Measurements from ENCODE around the gene NOL7. TPM values are rescaled to one million over a fixed set of nuclear protein-coding genes. Genes with fewer than 3 reads are reported as not detected.

The NOL7 gene
- 96.0 and 110 TPM in 2 replicates for total RNA-seq (2014; rRNA removed; shearing (Covaris generic); ENCODE audit: low replicate concordance)

DNA sequence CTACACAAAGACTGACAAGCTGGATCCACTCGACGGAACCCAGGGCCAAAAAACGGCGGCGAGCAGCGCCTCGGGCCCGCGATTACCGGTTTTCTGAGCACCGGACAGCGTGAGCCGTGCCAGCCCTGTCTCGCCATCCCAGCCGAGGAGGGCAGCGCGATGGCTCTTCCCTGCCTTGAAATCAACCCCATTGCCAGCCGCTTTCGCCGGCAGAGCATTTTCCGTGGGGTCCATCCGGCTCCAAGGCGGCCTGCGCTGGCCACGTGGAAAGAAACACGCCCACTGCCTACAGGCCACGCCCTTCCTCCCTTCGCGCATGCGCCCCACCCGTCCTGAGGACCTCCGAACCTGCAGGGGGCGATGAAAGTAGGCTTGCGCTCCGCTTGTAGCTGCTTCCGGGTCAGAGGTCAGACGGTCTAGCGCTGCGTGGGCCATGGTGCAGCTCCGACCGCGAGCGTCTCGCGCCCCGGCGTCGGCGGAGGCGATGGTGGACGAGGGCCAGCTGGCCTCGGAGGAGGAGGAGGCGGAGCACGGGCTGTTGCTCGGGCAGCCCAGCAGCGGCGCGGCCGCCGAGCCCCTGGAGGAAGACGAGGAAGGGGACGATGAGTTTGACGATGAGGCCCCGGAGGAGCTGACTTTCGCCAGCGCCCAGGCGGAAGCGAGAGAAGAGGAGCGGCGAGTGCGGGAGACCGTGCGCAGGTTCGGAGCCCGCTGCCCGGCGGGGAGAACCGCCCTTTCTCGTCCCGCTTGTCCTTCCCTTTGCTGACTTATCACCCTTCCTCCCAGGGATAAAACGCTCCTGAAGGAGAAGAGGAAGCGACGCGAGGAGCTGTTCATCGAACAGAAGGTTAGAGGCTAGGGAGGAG is at the start of gene NOL7:
Gene NOL7 (plus strand): TSS at position 410 of the 866 bp plus-strand sequence. CDS start 24 bp downstream, at position 434.
- peaks cover 61% of the 10 kb centered on the region for H3K4me1 ChIP-seq (ENCODE audit: low read length)
- H2AFZ ChIP-seq (ENCODE audit: low read length): peak within 1 kb of the TSS; percentile 30; the same call in 1 of the 2 replicates
- DNase-seq: peak; percentile 99
- H3K27me3 ChIP-seq (ENCODE audit: low read length): no peaks in the 10 kb centered on the region
- H3K4me2 ChIP-seq (ENCODE audit: low read depth, low read length, poor library complexity, severe bottlenecking): peak within 1 kb of the TSS; percentile 85
- peaks cover 35% of the 10 kb centered on the region for H3K36me3 ChIP-seq (ENCODE audit: insufficient read depth, low read length)
- peak within 1 kb of the TSS; percentile 97 for H3K4me3 ChIP-seq (ENCODE audit: low read length)
- peak within 1 kb of the TSS; percentile 71 for H3K27ac ChIP-seq (ENCODE audit: low read length)
- peaks cover 55% of the 10 kb centered on the region for H3K79me2 ChIP-seq (ENCODE audit: low read length)
- H3K9ac ChIP-seq (ENCODE audit: low read length): peak within 1 kb of the TSS; percentile 93
- peaks cover 14% of the 10 kb centered on the region for H4K20me1 ChIP-seq (ENCODE audit: insufficient read depth, low read depth, low read length)
- H3K9me2 ChIP-seq (replicated peaks; ENCODE audit: insufficient read depth, low read length): no peaks in the 10 kb centered on the region
- no peaks in the 10 kb centered on the region for H3K9me3 ChIP-seq (ENCODE audit: low read length)

DNA sequence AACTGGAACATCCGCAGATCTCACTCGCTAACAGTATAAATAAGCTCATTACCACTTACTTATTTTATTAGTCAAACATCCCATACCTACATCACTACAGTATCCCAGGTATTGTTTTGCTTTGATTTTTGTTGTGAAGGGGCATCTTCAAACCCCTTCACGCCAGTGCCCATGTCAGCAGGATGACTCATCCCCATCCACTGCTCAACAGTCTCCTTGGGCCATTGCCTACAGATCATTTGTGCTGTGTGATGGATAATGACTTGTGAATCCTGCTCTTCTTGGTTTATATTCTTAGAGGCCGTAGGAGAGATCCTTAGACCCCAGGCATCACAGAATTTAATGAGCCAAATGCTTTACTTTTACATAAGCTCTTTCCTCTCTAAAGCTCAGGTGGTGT is 49.2 kb upstream of the NOL7 start:
- H3K36me3 ChIP-seq (ENCODE audit: insufficient read depth, low read length): no peaks in the 10 kb centered on the region
- H4K20me1 ChIP-seq (ENCODE audit: insufficient read depth, low read depth, low read length): no peaks in the 10 kb centered on the region
- no peaks in the 10 kb centered on the region for H3K79me2 ChIP-seq (ENCODE audit: low read length)
- no peak overlapping the region for H3K27ac ChIP-seq (ENCODE audit: low read length)
- no peak overlapping the region for H2AFZ ChIP-seq (ENCODE audit: low read length)
- H3K4me3 ChIP-seq (ENCODE audit: low read length): no peak overlapping the region
- H3K27me3 ChIP-seq (ENCODE audit: low read length): no peaks in the 10 kb centered on the region
- H3K9ac ChIP-seq (ENCODE audit: low read length): no peak overlapping the region
- DNase-seq: no peak
- H3K4me1 ChIP-seq (ENCODE audit: low read length): no peaks in the 10 kb centered on the region
- no peaks in the 10 kb centered on the region for H3K9me3 ChIP-seq (ENCODE audit: low read length)
- no peak overlapping the region for H3K4me2 ChIP-seq (ENCODE audit: low read depth, low read length, poor library complexity, severe bottlenecking)
- H3K9me2 ChIP-seq (replicated peaks; ENCODE audit: insufficient read depth, low read length): no peaks in the 10 kb centered on the region

- DNase-seq: no peak
- H3K4me1 ChIP-seq (ENCODE audit: low read length): no peaks in the 10 kb centered on the region
- no peaks in the 10 kb centered on the region for H3K79me2 ChIP-seq (ENCODE audit: low read length)
- H3K27ac ChIP-seq (ENCODE audit: low read length): no peak overlapping the region
- H3K36me3 ChIP-seq (ENCODE audit: insufficient read depth, low read length): no peaks in the 10 kb centered on the region
- no peaks in the 10 kb centered on the region for H3K9me3 ChIP-seq (ENCODE audit: low read length)
- no peak overlapping the region for H2AFZ ChIP-seq (ENCODE audit: low read length)
- no peaks in the 10 kb centered on the region for H4K20me1 ChIP-seq (ENCODE audit: insufficient read depth, low read depth, low read length)
- H3K27me3 ChIP-seq (ENCODE audit: low read length): no peaks in the 10 kb centered on the region
- H3K4me2 ChIP-seq (ENCODE audit: low read depth, low read length, poor library complexity, severe bottlenecking): no peak overlapping the region
- no peak overlapping the region for H3K9ac ChIP-seq (ENCODE audit: low read length)
- H3K4me3 ChIP-seq (ENCODE audit: low read length): no peak overlapping the region
- no peaks in the 10 kb centered on the region for H3K9me2 ChIP-seq (replicated peaks; ENCODE audit: insufficient read depth, low read length)
These were observed 48.6 kb upstream of the NOL7 start for GRCh38 chr6:13566500-13566899.

GRCh38 chr6:13568970-13569369 is 46.2 kb upstream of the NOL7 start:
- Histone ChIP-seq H3K36me3 (ENCODE audit: insufficient read depth, low read length) (no peaks in the 10 kb centered on the region), H3K27ac (ENCODE audit: low read length) (no peak overlapping the region), H3K4me3 (ENCODE audit: low read length) (no peak overlapping the region), H3K9me3 (ENCODE audit: low read length) (no peaks in the 10 kb centered on the region), H3K79me2 (ENCODE audit: low read length) (no peaks in the 10 kb centered on the region), H3K9me2 (replicated peaks; ENCODE audit: insufficient read depth, low read length) (no peaks in the 10 kb centered on the region), H3K4me2 (ENCODE audit: low read depth, low read length, poor library complexity, severe bottlenecking) (no peak overlapping the region), H3K9ac (ENCODE audit: low read length) (no peak overlapping the region), H3K27me3 (ENCODE audit: low read length) (no peaks in the 10 kb centered on the region), H4K20me1 (ENCODE audit: insufficient read depth, low read depth, low read length) (no peaks in the 10 kb centered on the region), H2AFZ (ENCODE audit: low read length) (no peak overlapping the region), H3K4me1 (ENCODE audit: low read length) (peaks cover 7% of the 10 kb centered on the region)
- DNase-seq: no peak

- Histone ChIP-seq H3K9me2 (replicated peaks; ENCODE audit: insufficient read depth, low read length) (no peaks in the 10 kb centered on the region), H3K36me3 (ENCODE audit: insufficient read depth, low read length) (no peaks in the 10 kb centered on the region), H3K4me2 (ENCODE audit: low read depth, low read length, poor library complexity, severe bottlenecking) (no peak overlapping the region), H3K9me3 (ENCODE audit: low read length) (peaks cover 6% of the 10 kb centered on the region; the same call in 1 of the 2 replicates), H3K4me3 (ENCODE audit: low read length) (no peak overlapping the region), H3K27ac (ENCODE audit: low read length) (no peak overlapping the region), H3K27me3 (ENCODE audit: low read length) (no peaks in the 10 kb centered on the region), H3K4me1 (ENCODE audit: low read length) (peaks cover 18% of the 10 kb centered on the region), H4K20me1 (ENCODE audit: insufficient read depth, low read depth, low read length) (no peaks in the 10 kb centered on the region), H2AFZ (ENCODE audit: low read length) (no peak overlapping the region), H3K9ac (ENCODE audit: low read length) (no peak overlapping the region), H3K79me2 (ENCODE audit: low read length) (peaks cover 16% of the 10 kb centered on the region)
- no peak for DNase-seq
These were observed 42.9 kb upstream of the NOL7 start for GRCh38 chr6:13572240-13572639.

DNA sequence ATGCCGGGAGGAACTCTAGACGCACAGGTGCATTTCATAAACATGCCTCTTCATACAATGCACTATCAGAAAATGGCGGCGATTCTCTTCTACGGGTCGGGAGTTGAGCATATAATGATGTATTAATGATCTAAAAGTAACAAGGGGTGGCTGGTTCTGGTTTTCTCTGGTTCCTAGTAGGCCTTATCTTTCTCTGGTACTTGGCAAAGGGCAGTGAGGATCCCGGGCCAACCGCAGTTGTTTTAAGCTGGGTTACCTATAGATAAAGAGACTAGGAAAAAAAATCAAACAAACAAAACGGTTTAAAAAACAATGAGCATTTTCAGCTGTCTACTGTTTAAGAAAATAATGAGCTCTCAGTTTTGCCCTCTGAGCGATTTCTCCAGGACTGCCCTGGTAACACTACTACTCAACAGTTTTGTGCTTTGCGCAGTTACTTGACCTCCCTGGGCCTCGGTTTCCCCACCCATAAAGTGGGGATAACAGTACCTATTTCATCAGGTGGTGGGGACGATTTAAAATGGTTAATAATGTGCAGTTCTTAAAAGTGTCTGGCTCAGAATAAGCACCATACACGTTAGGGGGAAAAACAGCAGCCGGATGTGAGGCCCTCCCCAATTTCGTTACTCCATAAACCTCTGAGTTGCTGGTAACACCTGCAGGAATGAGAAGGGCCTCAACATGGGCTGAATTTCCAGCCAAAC is 42.0 kb upstream of the NOL7 start:
- Histone ChIP-seq H3K27me3 (ENCODE audit: low read length) (no peaks in the 10 kb centered on the region), H2AFZ (ENCODE audit: low read length) (peak overlapping the region; percentile 81; the same call in 1 of the 2 replicates), H3K4me1 (ENCODE audit: low read length) (peaks cover 18% of the 10 kb centered on the region), H3K79me2 (ENCODE audit: low read length) (peaks cover 18% of the 10 kb centered on the region), H3K9me2 (replicated peaks; ENCODE audit: insufficient read depth, low read length) (no peaks in the 10 kb centered on the region), H3K9ac (ENCODE audit: low read length) (peak overlapping the region; percentile 91), H3K4me2 (ENCODE audit: low read depth, low read length, poor library complexity, severe bottlenecking) (peak overlapping the region; percentile 93), H4K20me1 (ENCODE audit: insufficient read depth, low read depth, low read length) (no peaks in the 10 kb centered on the region), H3K4me3 (ENCODE audit: low read length) (peak overlapping the region; percentile 84), H3K36me3 (ENCODE audit: insufficient read depth, low read length) (no peaks in the 10 kb centered on the region), H3K9me3 (ENCODE audit: low read length) (peaks cover 6% of the 10 kb centered on the region; the same call in 1 of the 2 replicates), H3K27ac (ENCODE audit: low read length) (no peak overlapping the region)
- no peak for DNase-seq

DNA sequence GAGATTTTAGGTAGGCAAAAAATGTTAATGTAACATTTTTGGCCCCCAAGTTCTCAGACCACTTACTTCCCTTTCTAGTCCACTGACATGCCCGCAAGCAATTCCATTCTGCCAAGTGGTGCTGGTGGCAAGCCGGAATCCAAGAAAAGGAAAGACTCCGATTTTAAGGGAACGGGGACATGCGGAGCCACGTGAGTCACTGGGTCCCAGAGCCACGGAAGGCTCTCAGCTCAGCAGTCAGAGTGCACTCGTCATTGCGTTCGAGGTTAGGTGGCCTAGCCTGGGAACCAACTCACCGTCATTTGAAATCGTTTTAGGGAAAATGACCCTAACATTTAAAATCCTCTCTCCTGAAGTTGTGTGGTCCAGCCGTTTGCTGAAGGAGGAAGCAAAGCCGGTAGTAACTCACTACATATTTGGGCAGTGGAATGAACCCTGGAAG is 41.4 kb upstream of the NOL7 start:
- peaks cover 6% of the 10 kb centered on the region; the same call in 1 of the 2 replicates for H3K9me3 ChIP-seq (ENCODE audit: low read length)
- peak overlapping the region; percentile 91 for H3K9ac ChIP-seq (ENCODE audit: low read length)
- peak overlapping the region; percentile 93 for H3K4me2 ChIP-seq (ENCODE audit: low read depth, low read length, poor library complexity, severe bottlenecking)
- peaks cover 18% of the 10 kb centered on the region for H3K79me2 ChIP-seq (ENCODE audit: low read length)
- H3K36me3 ChIP-seq (ENCODE audit: insufficient read depth, low read length): no peaks in the 10 kb centered on the region
- H3K9me2 ChIP-seq (replicated peaks; ENCODE audit: insufficient read depth, low read length): no peaks in the 10 kb centered on the region
- peak overlapping the region; percentile 84 for H3K4me3 ChIP-seq (ENCODE audit: low read length)
- H4K20me1 ChIP-seq (ENCODE audit: insufficient read depth, low read depth, low read length): no peaks in the 10 kb centered on the region
- no peak overlapping the region; the same call in 1 of the 2 replicates for H3K27ac ChIP-seq (ENCODE audit: low read length)
- H3K4me1 ChIP-seq (ENCODE audit: low read length): peaks cover 18% of the 10 kb centered on the region
- no peaks in the 10 kb centered on the region for H3K27me3 ChIP-seq (ENCODE audit: low read length)
- no peak for DNase-seq
- peak overlapping the region; percentile 81; the same call in 1 of the 2 replicates for H2AFZ ChIP-seq (ENCODE audit: low read length)

- Histone ChIP-seq H3K4me2 (ENCODE audit: low read depth, low read length, poor library complexity, severe bottlenecking) (peak overlapping the region; percentile 93), H2AFZ (ENCODE audit: low read length) (no peak overlapping the region), H3K36me3 (ENCODE audit: insufficient read depth, low read length) (no peaks in the 10 kb centered on the region), H3K27ac (ENCODE audit: low read length) (peak overlapping the region; percentile 83), H3K4me3 (ENCODE audit: low read length) (peak overlapping the region; percentile 84), H3K9me2 (replicated peaks; ENCODE audit: insufficient read depth, low read length) (no peaks in the 10 kb centered on the region), H3K79me2 (ENCODE audit: low read length) (peaks cover 18% of the 10 kb centered on the region), H3K4me1 (ENCODE audit: low read length) (peaks cover 18% of the 10 kb centered on the region), H3K9me3 (ENCODE audit: low read length) (peaks cover 6% of the 10 kb centered on the region; the same call in 1 of the 2 replicates), H4K20me1 (ENCODE audit: insufficient read depth, low read depth, low read length) (no peaks in the 10 kb centered on the region), H3K27me3 (ENCODE audit: low read length) (no peaks in the 10 kb centered on the region), H3K9ac (ENCODE audit: low read length) (peak overlapping the region; percentile 91)
- peak; percentile 98 for DNase-seq
These were observed 41.0 kb upstream of the NOL7 start for GRCh38 chr6:13574149-13574570.

All from Karpas-422 (cell line).